AG09309 (cell line): Measurements from ENCODE around the gene PHYH.
A peak's percentile ranks its signal among the peaks of the same experiment; 100 is the strongest.

Source experiments
- DNase-seq: peaks from one replicate; pipeline ENCODE4 v3.0.0-alpha.2; 2010; ENCODE audit warnings: low read depth
- H3K4me3 ChIP-seq: 2 replicates; pipeline ENCODE4 v1.5.1; 2011; ENCODE audit warnings: mild to moderate bottlenecking, low read depth, low read length, moderate library complexity; ENCODE audit not compliant: control insufficient read depth
- TF ChIP-seq, protein P1 (sequence below): IDR thresholded peaks from 2 replicates; pipeline ENCODE4 v1.5.1; 2011; ENCODE audit warnings: mild to moderate bottlenecking, low read depth, low read length, inconsistent platforms; ENCODE audit not compliant: insufficient read depth, control insufficient read depth; ENCODE audit errors: missing control alignments

Gene PHYH

DNA sequence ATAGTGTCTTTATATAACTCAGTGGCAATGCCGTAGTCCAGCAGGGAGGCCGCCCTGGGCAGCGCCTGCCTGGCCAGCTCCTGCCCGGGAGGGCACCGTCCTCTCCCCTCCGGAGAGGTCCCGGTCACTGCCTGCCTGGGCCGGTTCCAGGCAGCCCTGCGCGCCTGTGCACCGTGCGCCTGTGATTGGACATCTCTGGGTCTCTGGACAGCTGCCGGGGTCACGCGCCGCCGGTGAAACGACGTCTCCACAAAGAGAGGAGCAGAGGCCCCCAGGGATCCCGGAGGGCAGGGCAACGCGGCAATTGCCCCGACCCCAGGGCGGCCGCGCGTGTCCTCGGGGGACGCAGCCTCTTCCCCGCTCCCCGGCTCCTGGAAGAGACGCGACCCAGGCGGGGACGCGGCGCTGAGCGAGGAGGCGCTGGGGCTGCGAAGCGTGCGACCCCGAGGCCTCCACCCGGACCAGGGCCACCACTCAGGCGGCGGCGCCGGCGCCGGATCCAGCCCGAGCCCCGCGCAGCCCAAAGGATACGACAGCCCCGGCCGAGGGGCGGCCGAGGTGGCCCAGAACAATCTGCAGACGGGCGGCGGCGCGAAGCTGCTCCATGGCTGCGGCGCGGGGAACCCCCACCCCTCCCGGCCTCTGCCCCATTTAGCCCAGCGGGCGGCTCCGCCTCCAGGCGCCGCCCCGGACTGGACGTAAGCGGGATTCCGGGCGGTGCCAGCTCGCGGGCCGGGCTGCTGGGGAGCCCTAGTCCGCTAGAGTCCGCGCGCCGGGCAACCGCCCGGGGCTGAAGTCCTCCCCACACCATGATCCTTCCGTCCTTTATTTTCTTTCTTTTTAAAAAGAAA lies at the start of gene PHYH:
Gene PHYH (minus strand): TSS at position 628 of the 851 bp plus-strand sequence. CDS start 22 bp downstream, at position 606.
- H3K4me3 ChIP-seq = peak within 1 kb of the TSS; percentile 67
- peak; percentile 43 for DNase-seq
- TF ChIP-seq, protein P1, sequence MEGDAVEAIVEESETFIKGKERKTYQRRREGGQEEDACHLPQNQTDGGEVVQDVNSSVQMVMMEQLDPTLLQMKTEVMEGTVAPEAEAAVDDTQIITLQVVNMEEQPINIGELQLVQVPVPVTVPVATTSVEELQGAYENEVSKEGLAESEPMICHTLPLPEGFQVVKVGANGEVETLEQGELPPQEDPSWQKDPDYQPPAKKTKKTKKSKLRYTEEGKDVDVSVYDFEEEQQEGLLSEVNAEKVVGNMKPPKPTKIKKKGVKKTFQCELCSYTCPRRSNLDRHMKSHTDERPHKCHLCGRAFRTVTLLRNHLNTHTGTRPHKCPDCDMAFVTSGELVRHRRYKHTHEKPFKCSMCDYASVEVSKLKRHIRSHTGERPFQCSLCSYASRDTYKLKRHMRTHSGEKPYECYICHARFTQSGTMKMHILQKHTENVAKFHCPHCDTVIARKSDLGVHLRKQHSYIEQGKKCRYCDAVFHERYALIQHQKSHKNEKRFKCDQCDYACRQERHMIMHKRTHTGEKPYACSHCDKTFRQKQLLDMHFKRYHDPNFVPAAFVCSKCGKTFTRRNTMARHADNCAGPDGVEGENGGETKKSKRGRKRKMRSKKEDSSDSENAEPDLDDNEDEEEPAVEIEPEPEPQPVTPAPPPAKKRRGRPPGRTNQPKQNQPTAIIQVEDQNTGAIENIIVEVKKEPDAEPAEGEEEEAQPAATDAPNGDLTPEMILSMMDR = no peak

DNA sequence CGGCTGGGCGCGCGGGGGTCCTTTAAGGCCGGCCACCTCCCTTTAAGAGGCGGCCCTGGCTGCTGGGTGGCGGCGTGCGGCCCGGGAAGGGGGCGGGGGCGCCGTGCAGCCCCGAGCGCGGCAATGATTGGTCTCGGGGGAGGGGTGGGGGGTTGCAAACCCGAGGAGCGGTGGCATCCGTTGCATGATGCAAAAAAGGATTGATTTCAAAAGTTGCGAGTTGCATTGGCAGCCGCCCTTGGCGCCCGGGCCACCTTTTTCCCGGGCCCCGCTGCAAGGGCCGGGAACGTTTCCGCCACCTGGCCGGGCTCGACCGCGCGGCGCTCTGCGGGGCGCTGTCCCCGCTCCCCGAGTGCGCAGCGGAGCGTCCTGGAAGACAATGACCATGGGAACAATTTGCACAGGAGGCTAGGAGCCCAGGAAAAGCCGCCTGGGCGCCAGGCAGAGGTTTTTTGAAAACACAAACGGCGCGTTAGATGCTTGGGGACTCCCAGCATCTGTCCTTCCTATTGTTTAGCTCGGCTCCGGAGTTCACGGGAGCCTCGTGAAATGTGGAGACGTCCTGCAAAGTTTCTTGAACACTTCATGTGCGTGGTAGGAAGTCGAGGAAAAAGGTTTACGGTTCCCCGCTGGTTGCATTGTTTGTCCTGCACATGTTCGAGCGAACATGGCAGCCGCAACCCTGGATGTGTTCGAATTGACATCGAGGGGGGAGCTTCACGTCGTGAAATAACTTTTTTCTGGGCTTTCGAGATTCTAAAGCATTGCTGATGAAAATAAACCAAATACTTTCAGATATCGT lies 48.6 kb upstream of the PHYH start, which contains the start of gene SEPHS1:
Gene SEPHS1 (minus strand): TSS at position 78 of the 802 bp plus-strand sequence. CDS start 3,343 bp downstream, outside the sequence.
- H3K4me3 ChIP-seq = peak within 1 kb of the TSS; percentile 72
- TF ChIP-seq, protein P1 = no peak
- DNase-seq = no peak

DNA sequence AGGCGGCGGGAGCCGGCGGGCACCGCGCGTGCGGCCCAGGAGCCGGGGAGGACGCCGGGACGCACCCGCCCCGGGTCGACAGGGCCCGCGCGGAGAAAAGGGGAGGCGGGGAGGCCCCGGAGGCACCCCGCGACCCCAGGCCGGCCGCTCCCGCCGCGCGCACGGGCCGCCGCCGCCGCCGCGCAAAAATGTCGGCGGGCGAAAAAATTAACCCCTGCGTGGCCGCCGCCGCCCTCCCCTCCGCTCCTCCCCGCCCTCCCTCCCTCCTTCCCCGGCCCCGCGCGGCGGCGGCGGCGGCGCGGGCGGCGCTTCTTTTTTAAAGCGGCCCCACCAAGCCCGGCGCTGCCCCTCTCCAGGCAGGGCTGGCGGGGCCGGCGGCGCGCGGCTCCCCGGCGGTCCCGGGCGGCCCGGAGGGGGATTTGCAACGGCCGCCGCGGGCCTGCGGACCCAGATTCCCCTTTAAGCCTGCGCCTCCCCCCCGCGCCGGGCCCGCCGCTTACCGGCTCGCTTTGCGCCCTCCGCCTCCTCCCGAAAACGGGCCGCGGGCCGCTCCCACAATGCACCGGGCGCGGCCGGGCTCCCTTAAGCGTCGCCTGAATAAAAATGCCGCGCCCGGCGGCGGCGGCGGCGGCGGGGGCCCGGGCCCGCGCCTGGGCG lies 47.8 kb upstream of the PHYH start:
- TF ChIP-seq, protein P1 = no peak
- H3K4me3 ChIP-seq = peak overlapping the region; percentile 72
- DNase-seq = no peak

DNA sequence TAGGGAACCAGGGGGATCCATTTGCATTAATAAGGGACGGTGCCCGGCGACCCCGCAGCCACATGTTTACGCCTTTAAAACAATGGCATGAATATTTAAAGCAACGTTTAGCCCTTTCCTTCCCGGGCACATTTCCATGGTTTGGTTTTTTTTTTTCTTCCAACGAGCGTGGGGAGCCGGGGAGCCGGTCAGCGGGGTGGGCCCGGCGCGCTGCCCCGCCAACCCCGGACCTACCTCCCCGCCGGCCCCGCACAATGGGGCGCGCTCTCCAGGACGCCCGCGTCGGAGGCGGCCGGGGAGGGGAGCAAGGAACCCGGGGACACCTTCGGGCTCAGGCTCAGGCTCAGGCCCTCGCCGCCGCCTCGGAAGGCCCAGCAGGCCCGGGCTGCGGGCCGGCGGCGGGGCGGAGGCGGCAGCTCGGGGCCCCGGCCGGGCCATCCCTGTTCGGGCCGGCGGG lies 47.2 kb upstream of the PHYH start:
- TF ChIP-seq, protein P1 = no peak
- no peak for DNase-seq
- H3K4me3 ChIP-seq = peak overlapping the region; percentile 72

DNA sequence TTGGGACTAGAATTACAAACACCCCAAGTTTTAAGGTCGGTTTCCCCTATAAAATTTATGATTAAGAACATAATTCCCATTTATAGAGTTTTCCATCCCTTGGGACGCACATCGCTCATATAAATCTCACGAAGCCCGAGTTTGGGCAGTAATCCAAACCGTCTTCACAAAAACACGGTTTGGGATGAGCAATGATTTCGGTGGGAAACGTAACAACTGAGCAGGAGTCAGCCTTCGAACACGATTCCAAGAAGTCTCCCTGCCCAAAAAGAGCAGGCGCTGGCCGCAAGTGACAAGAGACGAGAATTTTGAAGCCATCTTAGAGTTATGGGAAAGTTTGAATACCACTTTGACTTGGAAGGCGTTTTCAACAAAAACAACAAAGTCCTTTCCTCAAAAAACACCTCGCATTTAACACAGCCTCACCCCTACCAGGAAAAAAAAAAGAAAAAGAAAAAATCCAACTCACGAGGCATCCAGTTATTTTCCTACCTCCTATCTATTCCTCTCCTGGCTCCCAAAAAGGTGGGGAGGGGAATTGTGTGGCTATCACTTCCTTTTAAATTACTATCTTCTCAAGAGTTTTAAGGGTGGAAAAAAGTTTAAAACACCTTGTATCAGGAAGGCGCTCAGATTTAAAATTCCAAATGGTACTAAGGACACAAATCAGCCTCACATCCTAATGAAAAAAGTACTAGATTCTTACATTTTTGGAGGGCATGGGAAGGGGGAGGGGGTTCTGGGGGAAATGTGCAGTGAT lies 46.6 kb upstream of the PHYH start:
- TF ChIP-seq, protein P1 = no peak
- peak overlapping the region; percentile 72 for H3K4me3 ChIP-seq
- peak; percentile 67 for DNase-seq
